Thyroid gland (tissue), 4 donors: ENCODE data around the gene PROM1.

Experiments used
- CTCF ChIP-seq, 6 experiments: fragments of 200-600 bp in 3 of 6; fragments of 450-650 bp in 3 of 6; sonication (generic) in 3 of 6; IDR thresholded peaks; one replicate each; pipeline ENCODE4 v1.5.1; 2016 to 2019; ENCODE audit warnings: antibody characterized with exemption in 6 of 6, mild to moderate bottlenecking in 2 of 6, inconsistent platforms in 1 of 6, moderate library complexity in 1 of 6
- POLR2A ChIP-seq, 2 donors: fragments of 450-650 bp; IDR thresholded peaks; one replicate each; pipeline ENCODE4 v1.6.1; 2017; ENCODE audit warnings: antibody characterized with exemption in 2 of 2, mild to moderate bottlenecking in 2 of 2, moderate library complexity in 1 of 2

- TF ChIP-seq POLR2A (IDR thresholded peaks at IDR 0.05) (no peak), CTCF (IDR thresholded peaks at IDR 0.05) (no peak)
Measured at GRCh38 chr4:16000708-16001483, 82.9 kb downstream of the PROM1 start.
